BJ (cell line): ENCODE data around the gene HOXD10. TPM values are rescaled to one million over a fixed set of nuclear protein-coding genes. Genes with fewer than 3 reads are reported as not detected.
A peak's percentile ranks its signal among the peaks of the same experiment; 100 is the strongest.

Experiments used
- CTCF ChIA-PET: fragments of 350-600 bp; formaldehyde crosslinking; extraction: SDS; loops from one replicate; lab custom pipeline; 2021; ENCODE audit warnings: antibody characterized with exemption, inconsistent platforms; lab: Yijun Ruan, JAX
- POLR2A ChIA-PET: fragments of 300-600 bp; sonication (Branson Sonifier 250); formaldehyde crosslinking; extraction: SDS; loops from one replicate; lab custom pipeline; 2021; ENCODE audit warnings: antibody characterized with exemption; lab: Charles Lee
- DNase-seq: peaks from one replicate; pipeline ENCODE4 v3.0.0-alpha.2; 2011; ENCODE audit warnings: low read depth
- H3K27me3 ChIP-seq: 2 replicates; pipeline ENCODE4 v1.6.0; 2011; ENCODE audit warnings: low read length; ENCODE audit not compliant: control insufficient read depth, insufficient read depth
- H3K36me3 ChIP-seq: 2 replicates; pipeline ENCODE4 v1.5.1; 2011; ENCODE audit warnings: low read length; ENCODE audit not compliant: control insufficient read depth, insufficient read depth
- H3K4me3 ChIP-seq: 2 replicates; pipeline ENCODE4 v1.5.1; 2011; ENCODE audit warnings: low read depth, mild to moderate bottlenecking, control low read depth, low read length
- polyA plus RNA-seq: library from polyadenylated mRNA; depleted of rRNA; stranded (reverse); fragments of >200 nt; gene quantifications from 2 replicates; pipeline ENCODE4 v1.2.3, GENCODE V29; 2011; rRNA removed
- small RNA-seq: library from RNA; depleted of rRNA; stranded (forward); fragments of <200 nt; gene quantifications from one replicate; pipeline ENCODE3, GENCODE V24; 2012; ENCODE audit warnings: low replicate concordance, low read depth; ENCODE audit not compliant: insufficient read length
- TF ChIP-seq, protein P1 (sequence below): IDR thresholded peaks from 2 replicates; pipeline ENCODE4 v1.5.1; 2011; ENCODE audit warnings: low read depth, mild to moderate bottlenecking, control low read depth, inconsistent platforms, low read length, moderate library complexity; ENCODE audit not compliant: insufficient read depth

The HOXD10 gene
- polyA plus RNA-seq, 1 experiment = 11.0 TPM

- Histone ChIP-seq H3K36me3 (no peaks in the 10 kb centered on the region), H3K4me3 (no peak overlapping the region), H3K27me3 (peaks cover 49% of the 10 kb centered on the region)
- ChIA-PET CTCF (interaction anchor here (1.1 kb wide), 1 partner anchor 26 kb away, joined by 4 read pairs; no protein-coding TSS in a partner anchor), POLR2A (no interaction called here)
- no peak for DNase-seq
- TF ChIP-seq, protein P1, sequence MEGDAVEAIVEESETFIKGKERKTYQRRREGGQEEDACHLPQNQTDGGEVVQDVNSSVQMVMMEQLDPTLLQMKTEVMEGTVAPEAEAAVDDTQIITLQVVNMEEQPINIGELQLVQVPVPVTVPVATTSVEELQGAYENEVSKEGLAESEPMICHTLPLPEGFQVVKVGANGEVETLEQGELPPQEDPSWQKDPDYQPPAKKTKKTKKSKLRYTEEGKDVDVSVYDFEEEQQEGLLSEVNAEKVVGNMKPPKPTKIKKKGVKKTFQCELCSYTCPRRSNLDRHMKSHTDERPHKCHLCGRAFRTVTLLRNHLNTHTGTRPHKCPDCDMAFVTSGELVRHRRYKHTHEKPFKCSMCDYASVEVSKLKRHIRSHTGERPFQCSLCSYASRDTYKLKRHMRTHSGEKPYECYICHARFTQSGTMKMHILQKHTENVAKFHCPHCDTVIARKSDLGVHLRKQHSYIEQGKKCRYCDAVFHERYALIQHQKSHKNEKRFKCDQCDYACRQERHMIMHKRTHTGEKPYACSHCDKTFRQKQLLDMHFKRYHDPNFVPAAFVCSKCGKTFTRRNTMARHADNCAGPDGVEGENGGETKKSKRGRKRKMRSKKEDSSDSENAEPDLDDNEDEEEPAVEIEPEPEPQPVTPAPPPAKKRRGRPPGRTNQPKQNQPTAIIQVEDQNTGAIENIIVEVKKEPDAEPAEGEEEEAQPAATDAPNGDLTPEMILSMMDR = no peak
These were observed 49.7 kb downstream of the HOXD10 start for GRCh38 chr2:176166272-176166671.

DNA sequence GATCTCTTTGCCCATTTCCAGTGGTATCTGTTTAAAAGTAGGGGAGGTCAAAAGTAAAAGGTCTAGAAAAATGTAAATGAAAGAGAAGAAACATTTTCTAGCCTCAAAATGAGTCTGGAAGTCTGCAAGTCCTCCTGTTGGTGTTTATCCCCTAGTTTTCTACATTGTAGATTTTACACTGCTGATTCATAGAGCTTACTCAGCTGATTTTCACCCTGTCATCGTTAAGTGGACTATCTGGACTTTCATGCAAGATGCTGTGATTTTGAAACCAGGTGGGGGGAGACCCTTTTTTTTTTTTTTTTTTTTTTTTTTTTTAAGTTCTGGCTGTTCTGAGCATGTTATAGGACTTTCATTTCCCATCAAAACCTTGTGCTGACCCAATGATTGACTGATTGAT, 50.8 kb downstream of the HOXD10 start:
- POLR2A ChIA-PET = no interaction called here
- Histone ChIP-seq H3K27me3 (peaks cover 49% of the 10 kb centered on the region), H3K36me3 (no peaks in the 10 kb centered on the region)

DNA sequence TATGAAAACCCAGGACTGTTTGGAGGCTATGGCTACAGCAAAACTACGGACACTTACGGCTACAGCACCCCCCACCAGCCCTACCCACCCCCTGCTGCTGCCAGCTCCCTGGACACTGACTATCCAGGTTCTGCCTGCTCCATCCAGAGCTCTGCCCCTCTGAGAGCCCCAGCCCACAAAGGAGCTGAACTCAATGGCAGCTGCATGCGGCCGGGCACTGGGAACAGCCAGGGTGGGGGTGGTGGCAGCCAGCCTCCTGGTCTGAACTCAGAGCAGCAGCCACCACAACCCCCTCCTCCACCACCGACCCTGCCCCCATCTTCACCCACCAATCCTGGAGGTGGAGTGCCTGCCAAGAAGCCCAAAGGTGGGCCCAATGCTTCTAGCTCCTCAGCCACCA, 52.6 kb downstream of the HOXD10 start:
- POLR2A ChIA-PET = no interaction called here

More for the DNA sequence above, 50.8 kb downstream of the HOXD10 start:
- TF ChIP-seq, protein P1 = no peak
- DNase-seq = no peak
- H3K4me3 ChIP-seq = no peak overlapping the region
- CTCF ChIA-PET = interaction anchor here (1.1 kb wide), 2 partner anchors 27 to 485 kb away, joined by 3 to 4 read pairs; no protein-coding TSS in a partner anchor

More for the DNA sequence above, 52.6 kb downstream of the HOXD10 start:
- no peak overlapping the region for H3K4me3 ChIP-seq
- CTCF ChIA-PET = no interaction called here
- H3K27me3 ChIP-seq = peaks cover 39% of the 10 kb centered on the region
- TF ChIP-seq, protein P1 = no peak
- no peaks in the 10 kb centered on the region for H3K36me3 ChIP-seq
- no peak for DNase-seq

Small RNAs within 50 kb of the gene (small RNA-seq; reads per million reads assigned to genes)
- 358 reads per million, percentile 95 among the genes with 10 or more reads in this experiment for gene MIR10B

Other genes with a start within 250 kb of the HOXD10 start
- 19.6 and 36.5 TPM in 2 replicates for gene LNPK, start 114.5 kb upstream of the HOXD10 start, polyA plus RNA-seq
- gene EVX2, start 32.8 kb upstream of the HOXD10 start, polyA plus RNA-seq = not detected in 2 replicates
- 0.43 and 0.71 TPM in 2 replicates for gene HOXD13, start 24.1 kb upstream of the HOXD10 start, polyA plus RNA-seq
- gene HOXD12, start 17.0 kb upstream of the HOXD10 start, polyA plus RNA-seq = not detected in 2 replicates
- gene HOXD11, start 9.5 kb upstream of the HOXD10 start, polyA plus RNA-seq = 9.8 and 9.9 TPM in 2 replicates
- 1.7 and 1.8 TPM in 2 replicates for gene HOXD9, start 5.9 kb downstream of the HOXD10 start, polyA plus RNA-seq
- gene HOXD8, start 12.9 kb downstream of the HOXD10 start, polyA plus RNA-seq = 0.86 and 1.7 TPM in 2 replicates
- 0.12 and 0.28 TPM in 2 replicates for gene HOXD4, start 34.8 kb downstream of the HOXD10 start, polyA plus RNA-seq
- 0.07 TPM in 1 of 2 replicates, not detected in the other for gene HOXD3, start 40.5 kb downstream of the HOXD10 start, polyA plus RNA-seq
- not detected in 2 replicates for gene HOXD1, start 71.9 kb downstream of the HOXD10 start, polyA plus RNA-seq
- 17.7 and 31.5 TPM in 2 replicates for gene MTX2, start 152.7 kb downstream of the HOXD10 start, polyA plus RNA-seq